ENCODE data around the gene MACF1. TPM values are rescaled to one million over a fixed set of nuclear protein-coding genes. Genes with fewer than 3 reads are reported as not detected.
"Not testable (repeated sequence)": the region's sequence is repeated elsewhere in the genome, so short reads cannot be mapped to it uniquely, and the experiment has no call there.

Gene MACF1
- total RNA-seq, 1 donor from 2014 or later = 657 TPM

- Mint-ChIP-seq H3K4me1 (ENCODE audit: low read depth, unreplicated experiment) (no peaks in the 10 kb centered on the region), H3K27me3 (ENCODE audit: unreplicated experiment) (peaks cover 15% of the 10 kb centered on the region), H3K27ac (ENCODE audit: unreplicated experiment) (no peak overlapping the region), H3K4me3 (ENCODE audit: unreplicated experiment) (no peak overlapping the region), H3K9me3 (ENCODE audit: unreplicated experiment) (peaks cover 23% of the 10 kb centered on the region), H3K36me3 (ENCODE audit: unreplicated experiment) (no peaks in the 10 kb centered on the region)
- TF ChIP-seq, protein P1, sequence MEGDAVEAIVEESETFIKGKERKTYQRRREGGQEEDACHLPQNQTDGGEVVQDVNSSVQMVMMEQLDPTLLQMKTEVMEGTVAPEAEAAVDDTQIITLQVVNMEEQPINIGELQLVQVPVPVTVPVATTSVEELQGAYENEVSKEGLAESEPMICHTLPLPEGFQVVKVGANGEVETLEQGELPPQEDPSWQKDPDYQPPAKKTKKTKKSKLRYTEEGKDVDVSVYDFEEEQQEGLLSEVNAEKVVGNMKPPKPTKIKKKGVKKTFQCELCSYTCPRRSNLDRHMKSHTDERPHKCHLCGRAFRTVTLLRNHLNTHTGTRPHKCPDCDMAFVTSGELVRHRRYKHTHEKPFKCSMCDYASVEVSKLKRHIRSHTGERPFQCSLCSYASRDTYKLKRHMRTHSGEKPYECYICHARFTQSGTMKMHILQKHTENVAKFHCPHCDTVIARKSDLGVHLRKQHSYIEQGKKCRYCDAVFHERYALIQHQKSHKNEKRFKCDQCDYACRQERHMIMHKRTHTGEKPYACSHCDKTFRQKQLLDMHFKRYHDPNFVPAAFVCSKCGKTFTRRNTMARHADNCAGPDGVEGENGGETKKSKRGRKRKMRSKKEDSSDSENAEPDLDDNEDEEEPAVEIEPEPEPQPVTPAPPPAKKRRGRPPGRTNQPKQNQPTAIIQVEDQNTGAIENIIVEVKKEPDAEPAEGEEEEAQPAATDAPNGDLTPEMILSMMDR (IDR thresholded peaks at IDR 0.05; ENCODE audit: partially characterized antibody, unreplicated experiment) = no peak
- no peak for DNase-seq
These were observed 257.6 kb downstream of the MACF1 start for GRCh38 chr1:39462074-39462473.

- no peaks in the 10 kb centered on the region for H3K4me1 Mint-ChIP-seq (ENCODE audit: low read depth, unreplicated experiment)
- H3K27ac Mint-ChIP-seq (ENCODE audit: unreplicated experiment) = no peak overlapping the region
- TF ChIP-seq, protein P1 (IDR thresholded peaks at IDR 0.05; ENCODE audit: partially characterized antibody, unreplicated experiment) = no peak
- DNase-seq = no peak
- peaks cover 18% of the 10 kb centered on the region for H3K9me3 Mint-ChIP-seq (ENCODE audit: unreplicated experiment)
- peaks cover 15% of the 10 kb centered on the region for H3K27me3 Mint-ChIP-seq (ENCODE audit: unreplicated experiment)
- no peaks in the 10 kb centered on the region for H3K36me3 Mint-ChIP-seq (ENCODE audit: unreplicated experiment)
- no peak overlapping the region for H3K4me3 Mint-ChIP-seq (ENCODE audit: unreplicated experiment)
These were observed 262.1 kb downstream of the MACF1 start for GRCh38 chr1:39466413-39467107.

DNA sequence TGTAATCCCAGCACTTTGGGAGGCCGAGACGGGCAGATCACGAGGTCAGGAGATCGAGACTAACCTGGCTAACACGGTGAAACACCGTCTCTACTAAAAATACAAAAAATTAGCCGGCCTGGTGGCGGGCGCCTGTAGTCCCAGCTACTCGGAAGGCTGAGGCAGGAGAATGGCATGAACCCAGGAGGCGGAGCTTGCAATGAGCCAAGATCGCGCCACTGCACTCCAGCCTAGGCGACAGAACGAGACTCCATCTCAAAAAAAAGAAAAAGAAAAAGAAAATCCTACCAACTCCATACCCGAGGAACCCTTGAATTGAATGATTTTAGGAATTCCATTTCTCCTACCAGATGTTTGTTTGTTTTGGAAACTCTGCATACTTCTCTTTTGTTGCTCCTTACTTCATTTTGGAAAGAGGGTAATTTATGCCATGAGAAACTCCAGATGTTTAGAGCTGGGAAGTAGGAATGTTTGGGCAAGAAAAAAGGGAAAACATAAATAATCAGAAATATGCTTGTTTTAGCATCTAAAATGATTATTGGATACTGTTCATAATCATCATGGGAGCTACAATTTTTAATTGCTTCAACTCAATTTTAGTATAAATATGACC lies 262.7 kb downstream of the MACF1 start:
- DNase-seq; H3K27ac Mint-ChIP-seq (ENCODE audit: unreplicated experiment); H3K4me3 Mint-ChIP-seq (ENCODE audit: unreplicated experiment); H3K36me3 Mint-ChIP-seq (ENCODE audit: unreplicated experiment); H3K4me1 Mint-ChIP-seq (ENCODE audit: low read depth, unreplicated experiment): not testable (repeated sequence)
- Mint-ChIP-seq H3K27me3 (ENCODE audit: unreplicated experiment) (peaks cover 14% of the 10 kb centered on the region), H3K9me3 (ENCODE audit: unreplicated experiment) (peaks cover 13% of the 10 kb centered on the region)

GRCh38 chr1:39469150-39469549 lies 264.7 kb downstream of the MACF1 start:
- TF ChIP-seq, protein P1 (IDR thresholded peaks at IDR 0.05; ENCODE audit: partially characterized antibody, unreplicated experiment) = no peak
- no peak for DNase-seq
- H3K36me3 Mint-ChIP-seq (ENCODE audit: unreplicated experiment) = no peaks in the 10 kb centered on the region
- H3K4me1 Mint-ChIP-seq (ENCODE audit: low read depth, unreplicated experiment) = no peaks in the 10 kb centered on the region
- H3K9me3 Mint-ChIP-seq (ENCODE audit: unreplicated experiment) = peaks cover 15% of the 10 kb centered on the region
- no peak overlapping the region for H3K27ac Mint-ChIP-seq (ENCODE audit: unreplicated experiment)
- no peak overlapping the region for H3K4me3 Mint-ChIP-seq (ENCODE audit: unreplicated experiment)
- H3K27me3 Mint-ChIP-seq (ENCODE audit: unreplicated experiment) = peaks cover 9% of the 10 kb centered on the region

DNA sequence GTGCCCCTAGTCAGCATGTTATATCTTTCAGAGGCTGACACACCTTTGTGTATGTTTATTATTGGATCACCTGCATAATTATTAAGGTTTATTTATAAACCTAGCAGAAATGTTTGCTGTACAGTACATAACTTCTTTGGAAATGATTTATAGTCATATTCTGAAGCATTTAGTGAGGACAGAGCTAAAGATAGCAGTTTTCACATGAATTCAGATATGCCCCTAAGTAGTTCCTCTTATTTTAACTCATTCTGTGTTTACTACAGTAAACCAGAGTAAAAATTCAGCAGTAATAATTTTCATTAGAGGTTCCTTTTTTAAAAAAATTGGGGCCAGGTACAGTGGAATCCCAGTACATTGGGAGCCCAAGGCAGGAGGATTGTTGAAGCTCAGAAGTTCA lies 265.5 kb downstream of the MACF1 start:
- H3K9me3 Mint-ChIP-seq (ENCODE audit: unreplicated experiment) = peaks cover 20% of the 10 kb centered on the region
- H3K4me1 Mint-ChIP-seq (ENCODE audit: low read depth, unreplicated experiment) = no peaks in the 10 kb centered on the region
- TF ChIP-seq, protein P1 (IDR thresholded peaks at IDR 0.05; ENCODE audit: partially characterized antibody, unreplicated experiment) = no peak
- no peak overlapping the region for H3K27ac Mint-ChIP-seq (ENCODE audit: unreplicated experiment)
- peaks cover 14% of the 10 kb centered on the region for H3K27me3 Mint-ChIP-seq (ENCODE audit: unreplicated experiment)
- no peak for DNase-seq
- H3K4me3 Mint-ChIP-seq (ENCODE audit: unreplicated experiment) = no peak overlapping the region
- no peaks in the 10 kb centered on the region for H3K36me3 Mint-ChIP-seq (ENCODE audit: unreplicated experiment)
